GM10266 (cell line): Measurements from ENCODE around the gene MAP2K4.
"Not testable (repeated sequence)": the region's sequence is repeated elsewhere in the genome, so short reads cannot be mapped to it uniquely, and the experiment has no call there.

ENCODE experiments used
- DNase-seq: peaks from one replicate; pipeline ENCODE4 v3.0.0; 2012; ENCODE audit errors: extremely low spot score
- TF ChIP-seq, protein P1 (sequence below): IDR thresholded peaks from 2 replicates; pipeline ENCODE4 v1.5.1; 2012; ENCODE audit warnings: mild to moderate bottlenecking, low read depth; ENCODE audit not compliant: control insufficient read depth, insufficient read depth; ENCODE audit errors: missing control alignments

The MAP2K4 gene

DNA sequence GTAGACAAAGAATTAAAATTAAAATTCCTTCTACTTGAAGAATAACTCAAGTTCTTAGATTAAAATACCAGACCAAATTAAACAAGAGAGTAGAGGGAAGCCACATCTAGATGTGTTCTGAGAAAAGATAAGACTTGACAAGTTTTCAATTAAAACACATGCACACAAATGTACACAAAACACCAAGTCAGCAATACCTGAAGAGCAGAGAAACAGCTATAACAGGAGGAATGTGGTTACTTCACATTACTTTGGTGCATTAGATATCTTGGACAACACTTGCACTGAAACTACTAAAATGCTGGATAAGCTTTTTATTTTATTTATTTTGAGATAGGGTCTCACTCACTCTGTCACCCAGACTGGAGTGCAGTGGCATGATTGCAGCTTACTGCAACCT lies 113.9 kb downstream of the MAP2K4 start:
- DNase-seq = no peak
- TF ChIP-seq, protein P1, sequence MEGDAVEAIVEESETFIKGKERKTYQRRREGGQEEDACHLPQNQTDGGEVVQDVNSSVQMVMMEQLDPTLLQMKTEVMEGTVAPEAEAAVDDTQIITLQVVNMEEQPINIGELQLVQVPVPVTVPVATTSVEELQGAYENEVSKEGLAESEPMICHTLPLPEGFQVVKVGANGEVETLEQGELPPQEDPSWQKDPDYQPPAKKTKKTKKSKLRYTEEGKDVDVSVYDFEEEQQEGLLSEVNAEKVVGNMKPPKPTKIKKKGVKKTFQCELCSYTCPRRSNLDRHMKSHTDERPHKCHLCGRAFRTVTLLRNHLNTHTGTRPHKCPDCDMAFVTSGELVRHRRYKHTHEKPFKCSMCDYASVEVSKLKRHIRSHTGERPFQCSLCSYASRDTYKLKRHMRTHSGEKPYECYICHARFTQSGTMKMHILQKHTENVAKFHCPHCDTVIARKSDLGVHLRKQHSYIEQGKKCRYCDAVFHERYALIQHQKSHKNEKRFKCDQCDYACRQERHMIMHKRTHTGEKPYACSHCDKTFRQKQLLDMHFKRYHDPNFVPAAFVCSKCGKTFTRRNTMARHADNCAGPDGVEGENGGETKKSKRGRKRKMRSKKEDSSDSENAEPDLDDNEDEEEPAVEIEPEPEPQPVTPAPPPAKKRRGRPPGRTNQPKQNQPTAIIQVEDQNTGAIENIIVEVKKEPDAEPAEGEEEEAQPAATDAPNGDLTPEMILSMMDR = no peak

DNA sequence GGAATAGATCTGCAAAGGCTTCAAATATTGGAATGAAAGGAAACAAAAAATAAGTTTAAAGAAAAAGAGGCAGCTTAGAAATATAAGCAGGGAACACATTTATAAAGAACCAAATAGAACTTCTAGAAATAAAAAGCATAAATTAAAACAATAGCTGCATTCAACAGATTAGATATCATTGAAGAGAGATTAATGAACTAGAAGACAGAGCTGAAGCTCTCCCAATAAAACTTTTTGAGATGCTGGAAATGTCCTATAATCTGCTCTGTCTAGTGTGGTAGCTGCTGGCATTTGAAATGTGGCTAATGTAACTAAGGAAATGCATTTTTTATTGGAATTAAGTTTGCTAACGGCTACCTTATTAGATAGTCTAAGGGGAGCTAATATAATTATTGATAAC lies 115.6 kb downstream of the MAP2K4 start:
- TF ChIP-seq, protein P1 = no peak
- no peak for DNase-seq

DNA sequence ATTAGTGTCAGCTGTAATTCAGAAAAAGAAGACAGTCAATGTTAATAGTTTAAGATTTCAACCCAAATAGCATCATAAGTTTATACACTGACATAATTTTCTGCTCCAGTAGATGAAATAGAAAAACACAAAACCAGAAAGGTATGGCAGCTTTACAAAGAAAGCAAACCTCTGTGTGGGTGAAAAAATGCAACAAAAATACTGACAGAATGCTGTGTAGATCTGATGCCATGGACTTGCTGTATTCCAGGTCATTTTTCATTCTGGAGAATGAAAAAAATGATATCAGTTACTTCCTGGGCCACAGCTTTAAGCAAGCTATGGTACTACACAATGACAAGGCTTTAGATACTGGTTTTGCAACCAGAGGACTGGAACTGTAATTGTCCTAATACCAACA lies 116.0 kb downstream of the MAP2K4 start:
- no peak for DNase-seq
- TF ChIP-seq, protein P1 = no peak

DNA sequence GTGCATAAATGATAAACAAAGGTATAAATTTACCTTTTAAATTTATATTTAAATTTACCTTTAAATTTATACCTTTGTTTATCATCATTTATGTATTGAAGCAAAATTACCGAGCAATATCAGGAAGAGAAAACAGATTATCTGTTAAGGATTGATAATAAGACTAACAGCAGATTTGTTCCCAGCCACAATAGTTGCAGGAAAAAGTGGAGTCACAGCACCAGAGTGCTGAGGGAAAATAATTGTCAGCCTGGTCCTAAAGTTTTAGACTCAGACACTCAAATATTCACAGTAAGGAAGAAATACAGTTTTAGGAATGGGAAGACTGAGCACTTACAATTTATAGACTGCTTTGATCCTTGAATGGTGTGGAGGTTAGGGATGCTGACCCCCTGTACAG lies 117.2 kb downstream of the MAP2K4 start:
- no peak for DNase-seq
- TF ChIP-seq, protein P1 = no peak

DNA sequence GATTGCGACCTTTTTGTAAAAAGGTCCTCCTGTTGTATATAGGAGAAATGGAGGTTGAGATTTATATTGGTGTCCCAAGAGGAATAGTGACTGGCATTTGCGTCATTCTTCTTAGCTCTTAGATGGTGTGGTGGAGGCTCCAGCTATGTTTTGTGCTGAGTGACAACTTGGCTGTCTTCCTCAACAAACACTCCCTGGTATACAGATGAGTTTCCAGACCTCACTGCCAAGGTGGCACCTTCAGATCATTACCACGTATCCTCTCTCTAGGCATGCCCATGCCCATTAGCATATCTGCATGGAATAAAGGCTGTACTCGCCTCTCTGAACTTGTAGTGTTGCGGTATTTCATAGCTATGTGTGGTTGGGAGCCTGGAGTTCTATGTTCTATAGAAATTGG lies 120.0 kb downstream of the MAP2K4 start:
- no peak for DNase-seq
- TF ChIP-seq, protein P1 = no peak

DNA sequence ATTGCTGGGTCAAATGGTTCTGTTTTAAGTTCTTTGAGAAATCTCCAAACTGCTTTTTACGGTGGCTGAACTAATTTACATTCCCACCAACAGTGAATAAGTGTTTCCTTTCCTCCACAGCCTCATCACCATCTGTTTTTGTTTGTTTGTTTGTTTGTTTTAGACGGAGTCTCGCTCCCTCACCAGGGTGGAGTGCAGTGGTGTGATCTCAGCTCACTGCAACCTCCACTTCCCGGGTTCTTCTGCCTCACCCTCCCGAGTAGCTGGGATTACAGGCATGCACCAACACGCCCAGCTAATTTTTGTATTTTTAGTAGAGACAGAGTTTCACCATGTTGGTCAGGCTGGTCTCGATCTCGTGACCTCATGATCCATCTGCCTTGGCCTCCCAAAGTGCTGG lies 141.5 kb downstream of the MAP2K4 start:
- DNase-seq = not testable (repeated sequence)

DNA sequence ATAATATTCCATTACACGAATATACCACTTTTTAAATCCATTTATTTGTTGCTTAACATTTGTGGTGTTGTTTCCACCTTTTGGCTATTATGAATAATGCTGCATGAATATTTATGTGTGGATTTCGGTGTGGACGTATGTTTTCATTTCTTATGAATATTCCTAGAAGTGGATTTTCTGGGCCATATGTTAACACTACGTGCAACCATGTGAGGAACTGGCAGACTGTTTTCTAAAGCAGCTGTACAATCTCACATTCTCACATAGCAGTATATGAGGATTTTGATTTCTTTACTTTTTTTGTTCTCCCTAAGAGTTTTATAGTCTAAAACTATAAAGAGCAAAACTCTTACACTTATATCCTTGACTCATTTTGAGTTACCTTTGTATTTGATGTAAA lies 143.4 kb downstream of the MAP2K4 start:
- TF ChIP-seq, protein P1 = no peak
- DNase-seq = no peak

DNA sequence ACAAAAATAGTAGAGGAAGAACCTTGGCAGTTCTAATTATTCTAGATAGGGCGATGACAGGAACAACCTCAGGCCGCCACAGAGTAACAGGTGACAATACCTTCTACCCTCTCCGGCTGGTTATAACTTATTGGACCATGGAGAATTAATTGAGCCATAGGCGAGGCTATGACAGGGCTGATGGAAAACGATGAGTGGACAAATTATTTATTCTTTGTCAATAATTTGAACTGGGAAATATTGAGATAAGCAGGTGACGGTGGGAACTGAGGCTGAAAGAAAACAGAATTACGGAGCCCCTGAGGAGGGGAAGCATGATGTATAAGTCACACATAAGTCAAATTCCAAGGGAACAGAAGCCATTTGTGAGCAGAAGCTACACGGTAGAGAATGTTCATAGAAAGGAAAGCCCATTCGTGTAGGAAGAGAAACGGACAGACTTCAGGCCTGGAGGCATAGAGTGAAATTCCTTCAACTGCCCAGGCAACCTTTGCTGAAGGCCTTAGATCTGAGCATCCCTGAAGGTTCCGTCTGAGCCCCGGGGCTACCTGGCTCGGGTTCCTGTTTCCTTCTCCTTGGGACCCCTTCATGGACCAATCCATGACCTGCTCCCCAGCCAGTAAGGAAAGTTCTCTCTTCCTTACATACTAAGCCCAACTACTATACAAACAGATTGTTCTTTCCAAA lies 158.1 kb downstream of the MAP2K4 start:
- TF ChIP-seq, protein P1 = no peak
- DNase-seq = no peak
